WI38 (cell line): ENCODE results near the gene CAMK1D.

Experiments used
- H3K4me3 ChIP-seq: 2 replicates; pipeline ENCODE4 v1.5.1; 2011; ENCODE audit warnings: low read depth, mild to moderate bottlenecking, control low read depth, low read length
- TF ChIP-seq, protein P1 (sequence below): IDR thresholded peaks from 2 replicates; pipeline ENCODE4 v1.5.1; 2012; ENCODE audit warnings: low read depth, mild to moderate bottlenecking, control low read depth, low read length

CAMK1D gene

DNA sequence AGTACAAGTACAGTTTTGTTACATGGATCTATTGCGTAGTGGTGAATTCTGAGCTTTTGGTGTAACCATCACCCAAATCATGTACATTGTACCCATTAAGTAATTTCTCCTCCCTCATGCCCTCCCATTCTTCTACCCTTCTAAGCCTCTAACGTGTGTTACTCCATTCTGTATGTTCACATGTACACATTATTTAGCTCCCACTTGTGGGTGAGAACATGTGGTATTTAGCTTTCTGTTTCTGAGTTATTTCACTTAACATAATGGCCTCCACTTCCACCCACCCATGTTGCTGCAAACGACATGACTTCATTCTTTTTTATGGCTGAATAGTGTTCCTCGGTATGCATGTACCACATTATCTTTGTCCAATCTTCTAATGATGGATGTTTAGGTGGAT, 251.3 kb downstream of the CAMK1D start:
- H3K4me3 ChIP-seq, result no peak overlapping the region
- TF ChIP-seq, protein P1, sequence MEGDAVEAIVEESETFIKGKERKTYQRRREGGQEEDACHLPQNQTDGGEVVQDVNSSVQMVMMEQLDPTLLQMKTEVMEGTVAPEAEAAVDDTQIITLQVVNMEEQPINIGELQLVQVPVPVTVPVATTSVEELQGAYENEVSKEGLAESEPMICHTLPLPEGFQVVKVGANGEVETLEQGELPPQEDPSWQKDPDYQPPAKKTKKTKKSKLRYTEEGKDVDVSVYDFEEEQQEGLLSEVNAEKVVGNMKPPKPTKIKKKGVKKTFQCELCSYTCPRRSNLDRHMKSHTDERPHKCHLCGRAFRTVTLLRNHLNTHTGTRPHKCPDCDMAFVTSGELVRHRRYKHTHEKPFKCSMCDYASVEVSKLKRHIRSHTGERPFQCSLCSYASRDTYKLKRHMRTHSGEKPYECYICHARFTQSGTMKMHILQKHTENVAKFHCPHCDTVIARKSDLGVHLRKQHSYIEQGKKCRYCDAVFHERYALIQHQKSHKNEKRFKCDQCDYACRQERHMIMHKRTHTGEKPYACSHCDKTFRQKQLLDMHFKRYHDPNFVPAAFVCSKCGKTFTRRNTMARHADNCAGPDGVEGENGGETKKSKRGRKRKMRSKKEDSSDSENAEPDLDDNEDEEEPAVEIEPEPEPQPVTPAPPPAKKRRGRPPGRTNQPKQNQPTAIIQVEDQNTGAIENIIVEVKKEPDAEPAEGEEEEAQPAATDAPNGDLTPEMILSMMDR, result no peak

DNA sequence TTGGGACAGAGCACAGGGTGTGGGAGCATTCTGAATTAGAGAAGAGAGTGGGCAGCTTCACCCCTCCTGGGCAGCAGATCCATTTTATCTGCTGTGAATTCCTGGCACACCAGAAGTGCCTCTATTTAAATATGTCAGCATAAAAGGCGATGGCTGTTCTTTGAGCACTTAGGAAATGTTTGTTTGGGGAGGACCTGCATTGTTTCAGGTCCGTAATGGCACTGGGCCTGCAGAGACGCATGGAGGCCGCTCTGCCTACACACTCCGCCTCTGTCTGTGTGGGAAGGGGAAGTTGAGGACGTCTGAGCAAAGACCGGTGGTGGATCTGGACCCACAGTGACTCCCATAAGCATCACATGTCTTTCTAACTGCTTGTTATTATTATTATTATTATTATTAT, 253.2 kb downstream of the CAMK1D start:
- H3K4me3 ChIP-seq, result no peak overlapping the region
- TF ChIP-seq, protein P1, result no peak

DNA sequence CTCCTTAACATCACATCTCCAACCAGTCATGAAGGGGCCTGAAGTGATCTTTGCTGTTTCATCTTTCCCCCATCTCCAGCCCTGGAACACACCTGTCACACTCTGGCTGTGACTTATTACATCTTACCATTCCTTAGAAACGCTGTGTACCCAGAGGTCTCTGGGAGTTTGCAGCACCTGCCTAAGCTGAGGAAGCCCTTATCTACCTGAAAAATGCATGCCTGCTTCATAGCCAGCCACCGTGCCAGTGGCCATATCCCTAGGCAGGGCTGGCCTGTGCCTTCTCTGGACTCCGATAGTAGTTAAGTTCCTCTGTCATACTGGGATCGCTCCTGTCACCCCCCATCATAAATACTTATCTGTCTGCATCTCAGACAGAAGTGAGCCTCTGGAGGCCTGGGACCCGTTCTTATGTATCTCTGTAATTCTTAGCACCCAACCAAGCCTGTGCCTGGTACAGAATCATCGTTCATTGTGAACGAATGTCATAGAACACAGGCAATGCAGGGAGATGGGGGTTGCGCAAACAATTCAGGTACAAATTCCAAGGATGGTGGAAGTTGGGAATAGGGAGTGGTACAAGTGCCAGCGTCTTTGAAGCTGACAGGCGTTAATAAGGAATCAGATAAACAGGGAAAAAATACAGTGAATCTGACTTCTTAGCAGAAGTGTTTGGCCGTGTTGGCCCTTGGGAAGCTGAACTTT, 254.6 kb downstream of the CAMK1D start:
- H3K4me3 ChIP-seq, result no peak overlapping the region
- TF ChIP-seq, protein P1, result no peak

DNA sequence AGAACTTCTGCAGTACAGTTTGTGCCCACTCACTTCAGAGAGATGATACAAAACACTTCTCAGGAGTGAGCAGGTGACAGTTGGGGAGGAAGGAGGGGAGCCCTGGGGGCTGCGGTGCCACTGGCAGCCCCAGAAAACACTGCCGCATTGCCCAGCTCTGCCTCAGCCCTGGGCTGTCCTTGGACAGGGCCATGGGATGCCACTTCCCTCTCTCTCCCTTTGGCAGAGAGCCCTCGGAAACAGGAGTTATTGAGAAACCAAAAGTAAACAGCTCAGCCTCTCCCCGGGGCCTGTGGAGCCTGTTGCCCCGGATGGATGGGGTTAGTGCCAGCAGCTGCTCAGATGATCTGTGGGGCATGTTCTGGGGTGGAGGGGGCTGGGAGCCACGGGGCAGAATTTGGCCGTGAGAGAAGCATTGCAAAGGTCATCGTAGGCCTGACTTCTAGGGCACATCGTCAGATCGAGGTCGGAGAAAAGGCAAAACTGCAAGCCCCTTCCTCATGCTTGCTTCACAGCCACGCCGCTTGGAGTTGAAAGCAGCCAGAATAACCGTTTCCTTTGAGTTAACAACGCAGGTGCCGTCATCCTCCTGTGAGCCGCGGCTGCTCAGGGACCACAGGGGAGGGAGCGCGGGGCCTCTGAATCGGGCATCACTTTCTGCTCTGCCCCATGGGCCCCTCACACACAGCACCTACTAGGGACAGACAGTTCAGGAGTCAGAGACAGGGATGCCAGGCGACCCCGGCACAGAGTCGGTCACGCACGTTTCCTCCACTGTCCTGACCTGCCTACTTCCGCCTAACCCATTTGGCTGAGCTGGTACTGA, 256.4 kb downstream of the CAMK1D start:
- TF ChIP-seq, protein P1, result no peak
- 0 out of 2 replicates have a peak overlapping the region, but pooled peaks have one; percentile 14 for H3K4me3 ChIP-seq

DNA sequence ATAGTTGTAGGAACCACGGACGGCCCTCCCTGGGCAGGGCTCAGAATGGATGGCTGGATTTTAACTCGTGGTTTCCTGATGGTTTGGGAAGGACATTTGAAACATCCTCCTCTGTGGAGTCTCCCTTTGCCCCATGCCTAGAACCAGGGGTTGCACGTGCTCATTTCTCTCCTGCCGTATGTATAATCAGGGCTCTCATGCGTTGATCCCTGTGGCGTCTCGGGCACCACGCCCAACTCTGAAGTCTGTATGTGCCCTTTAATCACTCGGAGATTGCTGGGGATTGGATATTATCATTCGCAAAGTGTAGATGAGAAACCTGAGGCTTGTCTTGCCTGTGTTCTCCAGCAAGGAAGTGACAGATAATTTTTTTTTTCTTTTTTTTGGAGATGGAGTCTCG, 257.1 kb downstream of the CAMK1D start:
- H3K4me3 ChIP-seq, result no peak overlapping the region
- TF ChIP-seq, protein P1, result no peak

DNA sequence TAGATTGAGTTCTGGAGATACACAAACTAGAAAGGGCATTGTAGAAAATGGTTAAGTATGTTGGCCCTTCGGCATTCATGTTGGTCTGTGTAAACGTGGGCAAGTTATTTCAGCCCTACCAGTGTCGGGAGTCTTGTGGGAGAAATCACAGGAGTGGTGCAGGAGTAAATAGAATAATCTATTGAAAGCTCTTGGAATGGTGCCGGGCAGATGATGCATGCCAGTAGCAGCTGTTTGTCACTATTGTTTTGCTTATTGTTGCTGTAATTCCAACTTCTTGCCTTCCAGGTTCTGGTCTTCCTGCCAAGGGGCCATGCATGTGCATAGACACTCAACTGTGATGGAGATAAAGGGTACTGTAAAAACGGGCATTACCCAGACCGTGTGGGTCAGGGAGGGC, 259.4 kb downstream of the CAMK1D start:
- TF ChIP-seq, protein P1, result no peak
- no peak overlapping the region for H3K4me3 ChIP-seq

DNA sequence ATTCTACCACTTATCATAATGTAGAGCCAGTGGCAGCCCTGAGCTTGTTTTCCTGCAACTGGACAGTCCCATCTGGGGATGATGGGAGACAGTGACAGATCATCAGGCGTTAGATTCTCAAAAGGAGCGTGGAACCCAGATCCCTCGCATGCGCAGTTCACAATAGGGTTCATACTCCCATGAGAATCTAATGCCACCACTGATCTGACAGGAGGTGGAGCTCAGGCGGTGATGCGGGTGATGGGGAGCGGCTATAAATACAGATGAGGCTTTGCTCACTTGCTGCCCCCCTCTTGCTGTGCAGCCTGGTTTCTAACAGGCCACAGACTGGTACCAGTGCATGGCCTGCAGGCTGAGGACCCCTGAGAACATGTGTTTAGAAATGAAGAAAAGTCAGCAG, 260.1 kb downstream of the CAMK1D start:
- TF ChIP-seq, protein P1, result no peak
- no peak overlapping the region for H3K4me3 ChIP-seq
